H9 (cell line): Measurements from ENCODE around the gene MYOZ2. TPM values are rescaled to one million over a fixed set of nuclear protein-coding genes. Genes with fewer than 3 reads are reported as not detected.

Experiments used
- DNase-seq: peaks from one replicate; pipeline ENCODE4 v3.0.0-alpha.2; 2017
- H2AFZ ChIP-seq: one replicate; pipeline ENCODE4 v1.6.1; 2013; ENCODE audit warnings: mild to moderate bottlenecking, low read length, control low read depth, moderate library complexity
- H2AK5ac ChIP-seq: 2 replicates; pipeline ENCODE4 v1.6.1; 2013; ENCODE audit warnings: low read length, control low read depth, mixed read lengths; ENCODE audit not compliant: insufficient read length
- H2BK120ac ChIP-seq: one replicate; pipeline ENCODE4 v1.6.1; 2013; ENCODE audit warnings: low read depth, mild to moderate bottlenecking, low read length, control low read depth, inconsistent platforms; ENCODE audit not compliant: poor library complexity, severe bottlenecking
- H2BK12ac ChIP-seq: 2 replicates; pipeline ENCODE4 v1.6.1; 2013; ENCODE audit warnings: low read length, control low read depth, mixed read lengths, low read depth; ENCODE audit not compliant: insufficient read length
- H2BK15ac ChIP-seq: 2 replicates; pipeline ENCODE4 v1.6.1; 2013; ENCODE audit warnings: low read depth, low read length, control low read depth
- H2BK20ac ChIP-seq: one replicate; pipeline ENCODE4 v1.6.1; 2013; ENCODE audit warnings: low read depth, mild to moderate bottlenecking, low read length, control low read depth, inconsistent platforms; ENCODE audit not compliant: poor library complexity, severe bottlenecking
- H2BK5ac ChIP-seq: 2 replicates; pipeline ENCODE4 v1.6.1; 2013; ENCODE audit warnings: low read length, control low read depth, mixed read lengths; ENCODE audit not compliant: insufficient read length
- H3K14ac ChIP-seq: 2 replicates; pipeline ENCODE4 v1.6.1; 2013; ENCODE audit warnings: low read length, control low read depth; ENCODE audit not compliant: insufficient read depth
- H3K18ac ChIP-seq: 2 replicates; pipeline ENCODE4 v1.6.1; 2013; ENCODE audit warnings: low read depth, mild to moderate bottlenecking, mixed read lengths, low read length, control low read depth; ENCODE audit not compliant: insufficient read length
- H3K23ac ChIP-seq: 2 replicates; pipeline ENCODE4 v1.6.1; 2013; ENCODE audit warnings: low read length, control low read depth, mixed read lengths, low read depth; ENCODE audit not compliant: insufficient read length
- H3K23me2 ChIP-seq: 2 replicates; pipeline ENCODE4 v1.6.1; 2013; ENCODE audit warnings: low read depth, mild to moderate bottlenecking, mixed read lengths, low read length, control low read depth; ENCODE audit not compliant: insufficient read length, poor library complexity, severe bottlenecking
- H3K27ac ChIP-seq: 2 replicates; pipeline ENCODE4 v1.5.1; 2013; ENCODE audit warnings: low read length, control low read depth, mixed read lengths, low read depth; ENCODE audit not compliant: insufficient read length
- H3K27me3 ChIP-seq: 2 replicates; pipeline ENCODE4 v1.6.1; 2013; ENCODE audit warnings: low read length, control low read depth, inconsistent platforms; ENCODE audit not compliant: insufficient read depth
- H3K4ac ChIP-seq: 2 replicates; pipeline ENCODE4 v1.6.1; 2013; ENCODE audit warnings: low read depth, mild to moderate bottlenecking, control low read depth, inconsistent platforms, low read length, moderate library complexity
- H3K4me1 ChIP-seq: 2 replicates; pipeline ENCODE4 v1.6.1; 2013; ENCODE audit warnings: low read length, control low read depth, inconsistent platforms; ENCODE audit not compliant: insufficient read depth
- H3K4me2 ChIP-seq: 2 replicates; pipeline ENCODE4 v1.6.1; 2013; ENCODE audit warnings: low read length, control low read depth, mixed read lengths; ENCODE audit not compliant: insufficient read length, insufficient read depth
- H3K56ac ChIP-seq: 2 replicates; pipeline ENCODE4 v1.6.1; 2013; ENCODE audit warnings: low read depth, mild to moderate bottlenecking, mixed read lengths, low read length, control low read depth; ENCODE audit not compliant: insufficient read length
- H3K79me1 ChIP-seq: 2 replicates; pipeline ENCODE4 v1.6.1; 2013; ENCODE audit warnings: low read depth, mild to moderate bottlenecking, moderate library complexity, low read length, control low read depth, inconsistent platforms; ENCODE audit not compliant: insufficient read depth, poor library complexity, severe bottlenecking
- H3K79me2 ChIP-seq: 2 replicates; pipeline ENCODE4 v1.6.1; 2013; ENCODE audit warnings: low read length, control low read depth, inconsistent platforms; ENCODE audit not compliant: insufficient read depth
- H3K9ac ChIP-seq: 2 replicates; pipeline ENCODE4 v1.6.1; 2013; ENCODE audit warnings: low read length, control low read depth, mixed read lengths; ENCODE audit not compliant: insufficient read length; ENCODE audit errors: extremely low read depth
- H3K9me3 ChIP-seq: one replicate; pipeline ENCODE4 v1.6.1; 2013; ENCODE audit warnings: low read depth, low read length, inconsistent platforms; ENCODE audit not compliant: control insufficient read depth
- H3T11ph ChIP-seq: one replicate; pipeline ENCODE4 v1.6.1; 2013; ENCODE audit warnings: mild to moderate bottlenecking, low read length, control low read depth, inconsistent platforms
- H4K20me1 ChIP-seq: one replicate; pipeline ENCODE4 v1.6.1; 2013; ENCODE audit not compliant: control insufficient read depth, insufficient read length, insufficient read depth
- H4K5ac ChIP-seq: 2 replicates; pipeline ENCODE4 v1.6.1; 2013; ENCODE audit warnings: low read depth, mild to moderate bottlenecking, mixed read lengths, low read length, control low read depth; ENCODE audit not compliant: insufficient read length
- H4K8ac ChIP-seq: replicated peaks from 2 replicates; pipeline ENCODE4 v1.6.1; 2013; ENCODE audit warnings: low read length, control low read depth, mixed read lengths, low read depth; ENCODE audit not compliant: insufficient read length
- H4K91ac ChIP-seq: 2 replicates; pipeline ENCODE4 v1.6.1; 2013; ENCODE audit warnings: low read depth, mild to moderate bottlenecking, moderate library complexity, mixed read lengths, low read length, control low read depth; ENCODE audit not compliant: insufficient read length
- H3K27ac Mint-ChIP-seq, 3 experiments: 2 replicates in 2 of 3; 3 replicates in 1 of 3; pipeline ENCODE4 v1.8.0; 2020 to 2021; ENCODE audit warnings: mixed read lengths in 3 of 3, mild to moderate bottlenecking in 1 of 3, moderate library complexity in 1 of 3
- H3K27me3 Mint-ChIP-seq: 2 replicates; pipeline ENCODE4 v1.8.0; 2021; ENCODE audit warnings: low read depth, mild to moderate bottlenecking, moderate library complexity, mixed read lengths
- H3K36me3 Mint-ChIP-seq, 3 experiments: 2 replicates in 2 of 3; 3 replicates in 1 of 3; pipeline ENCODE4 v1.8.0; 2020 to 2021; ENCODE audit warnings: low read depth in 3 of 3, mixed read lengths in 3 of 3; ENCODE audit not compliant: insufficient read depth in 1 of 3
- H3K4me1 Mint-ChIP-seq, 2 experiments: 2 replicates each; pipeline ENCODE4 v1.8.0; 2020; ENCODE audit warnings: mixed read lengths in 2 of 2
- H3K4me3 Mint-ChIP-seq, 2 experiments: 2 replicates in 1 of 2; 3 replicates in 1 of 2; pipeline ENCODE4 v1.8.0; 2020 to 2021; ENCODE audit warnings: mild to moderate bottlenecking in 2 of 2, mixed read lengths in 2 of 2, moderate library complexity in 1 of 2
- H3K9me3 Mint-ChIP-seq, 2 experiments: 2 replicates in 1 of 2; 3 replicates in 1 of 2; pipeline ENCODE4 v1.8.0; 2020; ENCODE audit warnings: mild to moderate bottlenecking in 2 of 2, mixed read lengths in 2 of 2, moderate library complexity in 1 of 2
- CTCF ChIP-seq: fragments of 200-600 bp; sonication (generic); conservative IDR thresholded peaks from 3 replicates; pipeline ENCODE4 v1.8.0; 2021; ENCODE audit warnings: antibody characterized with exemption, mild to moderate bottlenecking
- WGBS: extraction: QIAGEN DNeasy Blood & Tissue Kit; methylation state at CpG from one replicate; pipeline ENCODE4 v1.1.7; 2013; ENCODE audit warnings: missing lambda C conversion rate, low lambda C conversion rate, mixed read lengths; ENCODE audit not compliant: insufficient read length; ENCODE audit errors: extremely low coverage; 5-methylcytosine and 5-hydroxymethylcytosine counted together
- total RNA-seq: library from RNA; stranded (reverse); gene quantifications from 2 replicates; pipeline ENCODE4 v1.2.1, GENCODE V29; 2021

Gene MYOZ2
- total RNA-seq, 1 experiment from 2014 or later = not detected

DNA sequence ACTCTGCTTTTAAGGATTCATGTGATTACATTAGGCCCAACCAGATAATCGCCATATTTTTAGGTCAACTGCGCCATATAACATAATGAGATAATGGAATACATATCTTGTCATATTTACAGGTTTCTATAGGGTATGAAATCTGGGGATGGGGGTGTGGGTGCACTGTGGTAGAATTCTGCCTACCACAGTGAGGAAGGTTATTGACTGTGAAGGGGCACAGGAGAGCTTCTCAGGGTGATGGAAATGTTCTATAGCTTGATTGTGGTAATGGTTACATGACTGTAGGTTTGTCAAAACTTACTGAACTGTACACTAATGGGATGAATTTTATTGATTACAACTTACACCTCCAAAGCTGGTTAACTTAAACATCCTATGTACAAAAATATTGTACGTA lies 92.8 kb downstream of the MYOZ2 start:
- Histone ChIP-seq H2BK12ac (no peak overlapping the region), H2BK15ac (no peak overlapping the region), H3K4me2 (no peak overlapping the region), H3K79me1 (no peaks in the 10 kb centered on the region), H3K4ac (no peak overlapping the region), H3K18ac (no peak overlapping the region), H3K23ac (no peak overlapping the region), H2BK120ac (no peak overlapping the region), H3K23me2 (no peaks in the 10 kb centered on the region), H3K27me3 (no peaks in the 10 kb centered on the region), H4K91ac (no peak overlapping the region), H2BK5ac (no peak overlapping the region), H3K56ac (no peak overlapping the region), H3K4me1 (no peaks in the 10 kb centered on the region), H3K9ac (no peak overlapping the region), H3K27ac (no peak overlapping the region), H4K20me1 (no peaks in the 10 kb centered on the region), H2BK20ac (no peak overlapping the region), H3T11ph (no peak overlapping the region), H2AFZ (no peak overlapping the region), H3K9me3 (no peaks in the 10 kb centered on the region), H4K5ac (no peak overlapping the region), H3K14ac (no peak overlapping the region), H2AK5ac (no peak overlapping the region), H4K8ac (no peak overlapping the region), H3K79me2 (no peaks in the 10 kb centered on the region)
- H3K27ac Mint-ChIP-seq = peak overlapping the region in 1 of 3 experiments; percentile 57; a peak in 3 of 7 replicates
- H3K4me1 Mint-ChIP-seq = peaks cover 0 to 6% of the 10 kb centered on the region in 2 experiments; a peak in 2 of 4 replicates
- H3K36me3 Mint-ChIP-seq = peaks cover 3 to 24% (median 15%) of the 10 kb centered on the region in 3 experiments; a peak in 4 of 7 replicates
- no peak for DNase-seq
- no peak overlapping the region for H3K4me3 Mint-ChIP-seq
- no peak for TF ChIP-seq CTCF
- no peaks in the 10 kb centered on the region for H3K27me3 Mint-ChIP-seq
- H3K9me3 Mint-ChIP-seq = no peaks in the 10 kb centered on the region; a peak in 1 of 5 replicates
- no CpG with 5 or more reads among the region's 3 CpGs for WGBS
